ENCODE data around the gene P2RY6.
"Not testable (repeated sequence)": the region's sequence is repeated elsewhere in the genome, so short reads cannot be mapped to it uniquely, and the experiment has no call there.

P2RY6 gene, protein sequence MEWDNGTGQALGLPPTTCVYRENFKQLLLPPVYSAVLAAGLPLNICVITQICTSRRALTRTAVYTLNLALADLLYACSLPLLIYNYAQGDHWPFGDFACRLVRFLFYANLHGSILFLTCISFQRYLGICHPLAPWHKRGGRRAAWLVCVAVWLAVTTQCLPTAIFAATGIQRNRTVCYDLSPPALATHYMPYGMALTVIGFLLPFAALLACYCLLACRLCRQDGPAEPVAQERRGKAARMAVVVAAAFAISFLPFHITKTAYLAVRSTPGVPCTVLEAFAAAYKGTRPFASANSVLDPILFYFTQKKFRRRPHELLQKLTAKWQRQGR

DNA sequence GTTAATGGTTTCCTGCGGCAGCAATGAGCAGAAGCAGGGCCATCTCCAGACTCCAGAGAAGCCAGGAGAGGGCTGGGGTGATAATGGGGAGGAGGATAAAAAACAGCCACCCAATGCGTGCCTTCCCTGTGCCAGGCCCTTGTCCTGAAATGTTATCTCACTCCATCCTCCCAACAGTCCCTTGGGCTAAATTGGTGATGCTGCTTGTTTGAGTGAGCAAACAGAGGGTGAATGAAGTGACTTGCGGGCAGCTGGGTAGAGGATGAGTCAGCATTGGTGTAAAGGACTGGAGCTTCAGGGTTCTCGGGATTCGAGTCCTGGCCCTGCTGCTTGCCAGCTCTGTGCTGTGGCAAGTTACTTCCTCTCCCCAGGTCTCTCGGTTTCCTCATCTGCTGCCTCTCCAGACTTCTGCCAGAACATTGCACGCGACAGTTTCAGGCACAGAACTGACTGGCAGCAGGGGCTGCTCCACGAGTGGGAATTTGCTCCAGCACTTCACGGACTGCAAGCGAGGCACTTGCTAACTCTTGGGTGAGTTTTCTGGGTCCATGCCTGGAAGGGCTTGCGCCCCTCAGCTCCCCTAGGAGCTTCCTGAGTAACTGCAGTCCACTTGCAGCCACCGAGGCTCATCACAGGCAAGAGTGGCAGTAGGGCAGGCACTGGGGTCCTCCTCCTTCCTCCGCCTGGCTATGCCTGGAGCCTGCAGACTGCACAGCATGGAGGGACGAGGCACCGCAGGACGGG is at the start of gene P2RY6:
TSS of gene P2RY6 (plus strand) at position 403 of the 744 bp plus-strand sequence. CDS start 24,181 bp downstream, outside the sequence.
- in situ Hi-C loops (cut with MboI; ENCODE audit: low sequenced_read_pairs), result no loop called here

DNA sequence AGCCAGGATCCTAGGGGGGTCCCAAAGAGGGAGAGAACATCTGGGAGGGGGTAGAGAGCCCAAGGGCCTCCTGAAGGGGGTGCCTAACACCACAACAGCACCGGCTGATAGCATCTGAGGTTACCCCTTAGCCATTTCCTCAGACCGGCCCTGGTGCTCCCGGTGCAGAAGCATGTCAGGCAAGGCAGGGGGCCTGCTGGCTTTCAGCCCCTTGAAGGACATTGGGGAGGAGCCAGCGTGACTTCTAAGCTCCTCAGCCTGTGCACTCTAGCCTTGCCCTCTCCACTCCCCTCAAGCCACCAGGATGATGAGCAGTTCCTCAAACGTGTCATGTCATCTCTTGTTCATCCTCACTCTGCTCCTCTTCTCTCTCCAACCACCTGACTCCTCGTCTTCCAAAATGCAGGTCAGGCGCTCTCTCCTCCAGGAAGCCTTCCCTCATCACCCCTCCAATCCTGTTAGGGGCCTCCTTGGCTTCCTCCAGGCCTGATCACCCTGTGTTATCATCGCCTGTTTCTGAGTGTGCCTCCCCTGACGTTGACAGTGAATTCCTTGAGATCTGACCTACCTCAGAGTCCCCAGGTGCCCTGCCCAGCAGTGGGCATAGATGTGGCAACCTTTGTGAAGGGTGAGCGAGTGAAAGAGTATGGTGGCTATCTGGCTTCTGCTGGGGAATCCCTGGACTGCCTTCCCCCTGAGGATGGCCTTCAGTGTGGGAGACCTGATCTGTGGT is 48.0 kb upstream of the P2RY6 start:
- in situ Hi-C loops (cut with MboI; ENCODE audit: low sequenced_read_pairs), result no loop called here

DNA sequence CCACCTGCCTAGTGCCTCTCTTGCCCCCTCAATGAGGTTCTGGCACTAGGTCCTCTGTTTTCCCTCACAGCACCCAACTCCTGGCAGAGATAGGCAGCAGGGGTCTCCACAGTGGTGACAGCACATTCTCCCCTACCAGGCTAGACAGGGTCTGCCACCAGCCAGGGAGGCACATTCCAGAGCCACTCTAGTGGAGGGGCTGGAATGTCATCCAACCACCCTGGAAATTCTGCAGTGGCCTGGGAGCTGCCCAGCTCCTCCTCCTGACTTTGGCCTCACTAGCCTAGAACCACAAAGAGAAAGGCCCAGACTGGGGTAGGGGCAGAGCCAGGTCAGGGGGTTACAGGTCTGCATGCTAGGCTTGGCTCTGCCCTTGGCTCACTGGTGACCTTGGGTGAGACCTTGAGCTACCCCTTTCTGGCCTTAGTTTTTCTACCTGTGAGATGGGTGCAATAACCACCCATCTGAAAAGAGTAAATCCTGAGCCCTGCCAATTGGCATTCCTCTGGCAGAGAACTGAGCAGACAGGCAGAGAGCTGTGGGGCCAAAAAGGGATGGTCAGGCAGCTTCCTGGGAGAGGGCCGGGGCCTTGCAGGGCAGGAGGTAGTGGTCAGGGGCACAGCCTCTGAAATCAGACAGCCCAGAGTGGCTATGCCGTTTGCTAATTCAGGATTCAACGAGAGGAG is 47.0 kb upstream of the P2RY6 start:
- in situ Hi-C loops (cut with MboI; ENCODE audit: low sequenced_read_pairs), result no loop called here

DNA sequence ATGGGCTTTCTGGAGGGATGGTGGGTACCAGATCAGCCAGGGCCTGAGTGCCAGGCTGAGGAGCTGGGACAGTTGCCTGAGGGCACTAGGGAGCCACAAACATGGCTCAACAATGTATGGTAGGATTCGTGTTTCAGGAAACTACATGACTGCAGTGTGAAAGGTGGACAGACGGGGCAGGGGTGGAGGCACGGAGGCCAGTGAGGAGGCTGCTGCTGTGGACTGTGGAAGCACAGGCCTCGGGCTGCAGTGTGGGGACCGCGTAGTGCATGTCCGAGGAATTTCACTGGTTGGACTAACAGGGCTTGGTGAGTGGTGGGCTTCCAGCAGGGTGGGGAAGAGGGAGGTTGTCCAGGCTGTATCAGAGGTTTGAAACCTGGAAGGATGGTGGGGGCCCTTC is 46.3 kb upstream of the P2RY6 start:
- in situ Hi-C loops (cut with MboI; ENCODE audit: low sequenced_read_pairs), result no loop called here

DNA sequence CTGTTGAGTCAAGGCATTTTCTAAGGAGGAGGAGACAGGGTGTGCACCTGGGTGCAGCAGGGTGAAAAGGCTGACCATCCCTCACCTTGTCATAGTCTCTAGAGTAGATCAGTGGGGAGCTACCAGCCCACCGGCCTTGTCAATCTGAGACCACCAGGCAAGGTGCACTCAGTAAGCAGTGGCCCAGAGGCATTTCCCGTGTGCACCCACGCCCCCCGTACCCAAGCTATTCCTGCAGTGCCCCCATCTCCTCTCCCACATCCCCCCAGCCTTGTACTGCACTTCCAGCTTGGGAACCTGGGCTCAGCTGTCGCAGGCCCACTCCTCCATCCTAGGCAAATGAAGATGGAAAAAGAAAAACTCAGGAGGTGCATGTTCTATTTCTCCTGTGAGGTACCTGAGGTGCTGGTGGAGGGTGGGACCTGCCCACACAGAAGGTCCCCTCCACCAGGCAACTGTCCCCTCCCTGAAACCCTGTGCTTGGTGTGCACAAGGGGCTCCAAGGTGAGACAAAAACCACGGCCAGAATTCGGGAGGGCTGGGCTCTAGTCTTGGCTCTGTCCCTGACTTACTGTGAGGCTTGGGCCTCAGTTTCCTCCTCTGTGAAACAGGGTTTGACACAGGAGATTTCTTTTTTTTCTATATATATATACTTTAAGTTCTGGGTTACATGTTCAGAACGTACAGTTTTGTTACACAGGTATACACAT is 45.7 kb upstream of the P2RY6 start:
- in situ Hi-C loops (cut with MboI; ENCODE audit: low sequenced_read_pairs), result no loop called here

DNA sequence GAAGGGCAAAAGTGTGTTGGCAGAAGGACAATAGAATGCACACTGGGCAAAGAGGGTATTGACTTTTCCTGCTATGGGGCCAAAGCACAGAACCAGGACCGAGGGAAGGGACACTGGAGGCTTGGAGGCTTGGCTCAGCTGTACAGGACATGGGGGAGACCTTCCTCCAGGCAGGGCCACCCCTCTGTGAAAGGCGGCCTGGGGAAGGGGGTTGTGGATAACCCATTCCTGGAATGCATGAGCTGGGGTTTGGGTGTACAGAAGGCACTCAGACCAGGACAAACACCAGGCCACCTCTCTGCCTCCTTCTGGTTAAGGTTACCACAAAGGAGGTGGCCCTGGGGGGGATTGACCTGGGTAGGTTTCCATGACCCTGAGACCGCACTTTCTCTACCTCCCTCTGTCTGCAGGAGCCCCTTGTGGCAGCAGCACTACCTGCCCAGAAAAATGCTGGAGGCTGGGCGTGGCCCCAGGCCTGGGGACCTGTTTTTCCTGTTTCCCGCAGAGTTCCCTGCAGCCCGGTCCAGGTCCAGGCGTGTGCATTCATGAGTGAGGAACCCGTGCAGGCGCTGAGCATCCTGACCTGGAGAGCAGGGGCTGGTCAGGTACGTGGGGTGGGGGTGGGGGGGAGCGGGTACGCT is 44.4 kb upstream of the P2RY6 start:
- in situ Hi-C loops (cut with MboI; ENCODE audit: low sequenced_read_pairs), result no loop called here

DNA sequence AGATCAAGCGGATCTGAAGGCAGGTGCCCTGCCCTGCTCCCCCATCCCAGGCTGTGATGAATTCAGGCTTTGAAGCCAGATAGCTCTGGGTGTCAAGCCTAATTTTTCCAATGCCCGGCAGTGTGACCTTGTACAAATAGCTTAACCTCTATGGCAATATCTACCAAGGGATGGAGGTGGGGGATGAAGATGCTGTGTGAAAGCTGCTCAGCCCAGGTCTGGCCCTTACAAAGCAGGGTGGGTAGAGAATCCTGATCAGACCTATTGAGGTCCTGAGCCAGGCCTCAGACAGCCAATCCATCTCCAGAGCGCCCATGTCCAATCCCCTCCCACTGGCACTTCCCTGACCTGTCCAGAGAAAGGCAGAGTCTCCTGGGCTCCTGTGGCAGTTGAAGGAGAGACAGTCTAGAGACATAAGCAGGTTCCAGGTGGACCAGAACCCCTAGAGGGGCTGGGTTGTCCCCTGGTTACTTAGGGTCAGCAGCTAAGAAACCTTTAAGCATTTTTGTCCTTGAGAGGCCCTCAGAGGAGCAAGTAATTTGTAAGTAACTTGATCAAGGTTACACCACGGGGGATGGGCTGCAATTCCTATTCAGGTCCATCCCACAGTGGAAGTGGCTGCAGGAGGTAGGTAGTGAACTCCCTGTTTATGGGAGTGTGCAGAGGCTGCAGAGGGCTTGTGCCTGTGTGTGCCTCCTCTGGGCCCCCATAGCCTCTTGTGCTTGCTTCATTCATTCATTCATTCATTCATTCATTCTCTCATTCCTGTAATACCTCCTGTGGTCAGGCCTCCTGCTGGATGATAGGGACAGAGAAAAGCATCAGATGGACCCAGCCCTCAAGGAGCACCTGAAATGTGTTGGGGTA is 43.6 kb upstream of the P2RY6 start:
- in situ Hi-C loops (cut with MboI; ENCODE audit: low sequenced_read_pairs), result no loop called here

DNA sequence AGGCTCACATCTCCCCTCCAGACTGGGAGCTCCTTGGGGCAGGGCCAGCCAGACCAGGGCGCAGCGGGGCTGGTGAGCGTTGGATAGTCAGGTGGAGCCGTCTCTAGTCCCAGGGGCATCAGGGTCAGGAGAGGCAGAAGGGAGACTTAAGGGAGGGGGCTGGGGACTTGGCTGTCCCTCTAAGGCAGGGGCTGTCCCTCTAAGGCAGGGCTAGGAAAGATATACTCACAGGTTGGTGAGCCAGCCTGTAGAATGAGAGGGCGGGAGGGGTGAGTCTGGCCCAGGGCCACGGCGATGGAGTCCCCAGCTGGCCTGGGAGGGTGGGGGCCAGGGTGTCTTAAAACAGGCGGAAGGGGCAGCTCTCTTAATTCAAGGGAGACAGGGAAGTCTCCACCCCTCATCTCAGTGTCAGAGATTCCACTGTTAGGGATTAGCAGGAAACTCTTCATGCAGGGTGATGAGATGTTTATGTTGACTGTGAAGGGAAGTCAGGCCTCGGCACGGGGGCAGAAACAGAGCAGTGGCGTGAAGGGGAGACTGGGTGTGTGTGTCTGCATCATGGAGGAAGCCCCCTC is 42.7 kb upstream of the P2RY6 start:
- in situ Hi-C loops (cut with MboI; ENCODE audit: low sequenced_read_pairs), result no loop called here

DNA sequence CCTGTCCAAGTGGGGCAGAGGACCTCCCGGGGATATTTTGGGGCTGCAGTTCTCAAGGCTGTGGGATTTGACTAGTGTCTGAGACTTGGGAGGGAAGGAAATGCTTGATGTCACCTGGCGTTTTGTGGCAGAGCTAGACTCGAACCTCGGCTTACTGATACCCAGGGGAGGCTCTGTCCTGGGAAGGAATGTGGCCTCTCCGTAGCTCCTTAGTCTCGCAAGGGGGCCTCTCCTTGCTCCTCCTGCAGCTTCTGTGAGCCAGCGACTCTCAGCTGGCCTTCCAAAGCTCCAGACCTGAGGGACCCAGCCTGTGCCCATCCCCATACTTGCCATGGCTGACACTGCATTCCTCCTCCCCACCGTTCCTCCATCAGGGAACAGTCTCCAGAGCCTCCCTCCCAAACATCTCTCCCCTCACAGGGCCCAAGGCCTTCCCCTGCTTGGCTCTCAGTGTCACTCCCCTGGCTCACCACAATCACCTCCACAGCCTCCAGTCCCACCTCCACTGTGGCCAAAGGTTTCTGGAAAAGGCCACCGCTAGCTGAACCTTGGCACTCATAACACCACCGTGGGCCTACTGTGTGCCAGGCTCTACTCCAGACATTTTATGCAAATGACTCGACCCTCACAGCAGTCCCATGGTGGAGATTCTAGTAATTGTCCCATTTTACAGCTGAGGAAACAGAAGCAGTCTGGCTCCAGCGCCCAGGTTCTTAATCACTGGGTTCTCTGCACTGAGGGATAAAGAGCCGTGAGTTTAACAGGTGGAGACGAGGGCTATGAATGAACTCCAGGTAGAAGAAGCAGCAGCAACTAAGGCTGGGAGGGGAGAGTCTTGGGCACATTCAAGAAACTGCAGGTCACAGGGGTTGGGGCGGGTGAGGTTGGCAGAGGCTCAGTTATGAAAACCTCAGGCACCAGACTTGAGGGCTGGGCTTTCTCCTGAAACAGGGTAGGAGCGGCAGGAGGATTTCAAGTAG is 42.0 kb upstream of the P2RY6 start:
- in situ Hi-C loops (cut with MboI; ENCODE audit: low sequenced_read_pairs), result no loop called here

DNA sequence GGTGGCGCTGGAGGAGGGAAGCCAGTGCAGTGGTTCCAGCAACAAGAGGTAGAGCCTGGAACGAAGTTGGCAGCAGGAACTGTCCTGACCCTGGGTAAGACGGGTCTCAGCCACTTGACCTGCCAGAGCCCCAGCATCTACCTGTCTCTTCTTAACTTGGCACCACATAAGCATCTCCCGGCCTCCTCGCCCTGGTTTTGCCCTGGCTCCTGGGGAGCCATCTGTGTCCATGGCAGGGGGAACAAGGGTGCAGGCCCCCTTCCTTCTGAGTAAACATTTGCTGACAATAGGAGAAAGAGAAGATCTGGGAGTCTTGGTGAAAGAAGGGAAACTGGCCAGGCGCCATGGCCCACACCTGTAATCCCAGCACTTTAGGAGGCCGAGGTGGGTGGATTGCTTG is 41.2 kb upstream of the P2RY6 start:
- in situ Hi-C loops (cut with MboI; ENCODE audit: low sequenced_read_pairs), result no loop called here

DNA sequence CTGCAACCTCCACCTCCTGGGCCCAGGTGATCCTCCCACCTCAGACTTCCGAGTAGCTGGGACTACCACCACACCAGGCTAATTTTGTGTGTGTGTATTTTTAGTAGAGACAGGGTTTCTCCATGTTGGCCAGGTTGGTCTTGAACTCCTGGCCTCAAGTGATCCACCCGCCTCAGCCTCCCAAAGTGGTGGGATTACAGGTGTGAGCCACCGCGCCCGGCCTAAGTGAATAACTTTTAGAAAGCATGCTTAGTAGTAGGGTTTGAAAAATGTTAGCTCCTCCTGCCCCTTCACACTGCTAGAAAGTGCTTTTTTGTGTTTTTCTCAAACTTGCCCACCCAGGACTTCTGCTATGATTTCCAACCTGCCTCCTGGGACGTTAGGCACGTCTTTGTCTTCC is 39.7 kb upstream of the P2RY6 start:
- in situ Hi-C loops (cut with MboI; ENCODE audit: low sequenced_read_pairs), result not testable (repeated sequence)

DNA sequence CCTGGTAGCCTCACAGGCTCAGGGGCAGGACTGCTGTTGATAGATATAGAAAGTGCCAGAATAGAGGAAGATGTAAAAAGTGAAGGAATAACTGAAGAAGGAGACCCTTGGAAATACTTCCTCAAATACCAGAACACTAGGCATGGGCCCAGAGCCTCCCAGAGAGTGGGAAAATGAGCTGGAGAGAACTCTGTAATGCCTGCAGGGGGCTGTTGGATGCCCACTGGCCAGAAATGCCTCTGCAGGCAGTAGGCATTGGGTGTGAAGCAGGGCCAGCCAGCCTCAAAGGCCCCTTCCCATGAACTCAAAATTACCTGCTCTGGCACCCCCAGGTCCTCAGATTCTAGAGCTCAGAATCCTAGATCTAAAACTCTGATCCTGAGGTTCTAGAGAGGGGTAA is 38.9 kb upstream of the P2RY6 start:
- in situ Hi-C loops (cut with MboI; ENCODE audit: low sequenced_read_pairs), result no loop called here

DNA sequence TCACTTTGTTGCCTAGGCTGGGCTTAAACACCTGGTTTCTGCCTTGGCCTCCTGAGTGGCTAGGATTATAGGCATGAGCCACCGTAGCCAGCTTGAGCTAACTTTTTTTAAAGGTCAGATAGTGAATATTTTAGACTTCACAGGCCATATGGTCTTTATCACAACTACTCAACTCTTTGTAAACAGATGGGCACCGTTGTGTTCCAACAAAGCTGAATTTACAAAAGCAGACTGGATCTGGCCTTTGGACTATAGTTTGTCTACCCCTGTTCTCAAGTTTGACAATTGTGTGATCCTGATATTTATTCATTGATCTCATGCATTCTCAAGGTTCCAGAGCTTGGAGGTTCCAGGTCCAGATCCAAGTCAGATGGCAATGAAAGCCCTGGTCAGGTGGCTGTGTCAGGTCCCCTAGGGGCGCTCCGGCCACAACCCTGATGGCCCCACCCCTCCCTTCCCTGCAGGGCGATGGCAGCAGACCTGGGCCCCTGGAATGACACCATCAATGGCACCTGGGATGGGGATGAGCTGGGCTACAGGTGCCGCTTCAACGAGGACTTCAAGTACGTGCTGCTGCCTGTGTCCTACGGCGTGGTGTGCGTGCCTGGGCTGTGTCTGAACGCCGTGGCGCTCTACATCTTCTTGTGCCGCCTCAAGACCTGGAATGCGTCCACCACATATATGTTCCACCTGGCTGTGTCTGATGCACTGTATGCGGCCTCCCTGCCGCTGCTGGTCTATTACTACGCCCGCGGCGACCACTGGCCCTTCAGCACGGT is 38.3 kb upstream of the P2RY6 start:
- in situ Hi-C loops (cut with MboI; ENCODE audit: low sequenced_read_pairs), result no loop called here

DNA sequence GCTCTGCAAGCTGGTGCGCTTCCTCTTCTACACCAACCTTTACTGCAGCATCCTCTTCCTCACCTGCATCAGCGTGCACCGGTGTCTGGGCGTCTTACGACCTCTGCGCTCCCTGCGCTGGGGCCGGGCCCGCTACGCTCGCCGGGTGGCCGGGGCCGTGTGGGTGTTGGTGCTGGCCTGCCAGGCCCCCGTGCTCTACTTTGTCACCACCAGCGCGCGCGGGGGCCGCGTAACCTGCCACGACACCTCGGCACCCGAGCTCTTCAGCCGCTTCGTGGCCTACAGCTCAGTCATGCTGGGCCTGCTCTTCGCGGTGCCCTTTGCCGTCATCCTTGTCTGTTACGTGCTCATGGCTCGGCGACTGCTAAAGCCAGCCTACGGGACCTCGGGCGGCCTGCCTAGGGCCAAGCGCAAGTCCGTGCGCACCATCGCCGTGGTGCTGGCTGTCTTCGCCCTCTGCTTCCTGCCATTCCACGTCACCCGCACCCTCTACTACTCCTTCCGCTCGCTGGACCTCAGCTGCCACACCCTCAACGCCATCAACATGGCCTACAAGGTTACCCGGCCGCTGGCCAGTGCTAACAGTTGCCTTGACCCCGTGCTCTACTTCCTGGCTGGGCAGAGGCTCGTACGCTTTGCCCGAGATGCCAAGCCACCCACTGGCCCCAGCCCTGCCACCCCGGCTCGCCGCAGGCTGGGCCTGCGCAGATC is 37.5 kb upstream of the P2RY6 start:
- in situ Hi-C loops (cut with MboI; ENCODE audit: low sequenced_read_pairs), result loop anchor here (5.0 kb wide), 1 partner anchor 47 kb away; no protein-coding TSS in a partner anchor

DNA sequence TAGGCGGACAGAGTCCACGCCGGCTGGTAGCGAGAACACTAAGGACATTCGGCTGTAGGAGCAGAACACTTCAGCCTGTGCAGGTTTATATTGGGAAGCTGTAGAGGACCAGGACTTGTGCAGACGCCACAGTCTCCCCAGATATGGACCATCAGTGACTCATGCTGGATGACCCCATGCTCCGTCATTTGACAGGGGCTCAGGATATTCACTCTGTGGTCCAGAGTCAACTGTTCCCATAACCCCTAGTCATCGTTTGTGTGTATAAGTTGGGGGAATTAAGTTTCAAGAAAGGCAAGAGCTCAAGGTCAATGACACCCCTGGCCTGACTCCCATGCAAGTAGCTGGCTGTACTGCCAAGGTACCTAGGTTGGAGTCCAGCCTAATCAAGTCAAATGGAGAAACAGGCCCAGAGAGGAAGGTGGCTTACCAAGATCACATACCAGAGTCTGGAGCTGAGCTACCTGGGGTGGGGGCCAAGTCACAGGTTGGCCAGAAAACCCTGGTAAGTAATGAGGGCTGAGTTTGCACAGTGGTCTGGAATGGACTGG is 36.8 kb upstream of the P2RY6 start:
- in situ Hi-C loops (cut with MboI; ENCODE audit: low sequenced_read_pairs), result loop anchor here (5.0 kb wide), 1 partner anchor 48 kb away; no protein-coding TSS in a partner anchor

All from HL-60/S4 treated with retinoic acid at 250 ng/mL for 4 days and 3 days (cell line).